DOHH2 (cell line): ENCODE results near the gene ACTN1.
"Not testable (repeated sequence)": the region's sequence is repeated elsewhere in the genome, so short reads cannot be mapped to it uniquely, and the experiment has no call there.

Experiments used
- H3F3A ChIP-seq: fragments of 200-600 bp; sonication (generic), shearing (Covaris generic); 2 replicates; pipeline ENCODE4 v1.6.0; 2016; ENCODE audit warnings: antibody characterized with exemption, mild to moderate bottlenecking; ENCODE audit not compliant: control insufficient read depth, insufficient read depth
- H3K27ac ChIP-seq: fragments of 200-600 bp; sonication (generic); 2 replicates; pipeline ENCODE4 v1.5.1; 2014; ENCODE audit warnings: low read depth, mild to moderate bottlenecking, low read length, moderate library complexity
- H3K27me3 ChIP-seq: fragments of 200-600 bp; sonication (generic); 2 replicates; pipeline ENCODE4 v1.6.1; 2014; ENCODE audit warnings: mild to moderate bottlenecking, low read length, mixed read lengths; ENCODE audit not compliant: control insufficient read depth
- H3K36me3 ChIP-seq: fragments of 200-600 bp; sonication (generic); 2 replicates; pipeline ENCODE4 v1.6.1; 2014; ENCODE audit warnings: mild to moderate bottlenecking, low read length, moderate library complexity, mixed read lengths; ENCODE audit not compliant: control insufficient read depth
- H3K4me1 ChIP-seq: fragments of 200-600 bp; sonication (generic); 2 replicates; pipeline ENCODE4 v1.6.1; 2014; ENCODE audit warnings: mild to moderate bottlenecking, low read length, mixed read lengths; ENCODE audit not compliant: control insufficient read depth
- H3K4me2 ChIP-seq: fragments of 200-600 bp; sonication (generic); 2 replicates; pipeline ENCODE4 v1.6.0; 2014; ENCODE audit warnings: mild to moderate bottlenecking, low read length, moderate library complexity
- H3K4me3 ChIP-seq: fragments of 200-600 bp; sonication (generic); 2 replicates; pipeline ENCODE4 v1.5.1; 2014; ENCODE audit warnings: mild to moderate bottlenecking, low read length, mixed read lengths
- H3K79me2 ChIP-seq: fragments of 200-600 bp; sonication (generic); 2 replicates; pipeline ENCODE4 v1.6.1; 2014; ENCODE audit warnings: mild to moderate bottlenecking, low read length, mixed read lengths; ENCODE audit not compliant: control insufficient read depth
- H3K9me2 ChIP-seq: fragments of 200-600 bp; sonication (generic); replicated peaks from 2 replicates; pipeline ENCODE4 v1.6.1; 2014; ENCODE audit warnings: mild to moderate bottlenecking, low read length, mixed read lengths; ENCODE audit not compliant: control insufficient read depth
- H3K9me3 ChIP-seq: fragments of 200-600 bp; sonication (generic); 2 replicates; pipeline ENCODE4 v1.6.1; 2014; ENCODE audit warnings: antibody characterized with exemption, low read length, mixed read lengths; ENCODE audit not compliant: control insufficient read depth, insufficient read depth
- H4K20me1 ChIP-seq: fragments of 200-600 bp; sonication (generic); 2 replicates; pipeline ENCODE4 v1.6.0; 2014; ENCODE audit warnings: low read depth, mild to moderate bottlenecking, antibody characterized with exemption, low read length, moderate library complexity; ENCODE audit not compliant: control insufficient read depth, insufficient read depth
- CTCF ChIP-seq: fragments of 200-600 bp; sonication (generic); IDR thresholded peaks from one replicate; pipeline ENCODE4 v1.5.1; 2014; ENCODE audit warnings: antibody characterized with exemption, mild to moderate bottlenecking, low read depth, low read length; ENCODE audit not compliant: poor library complexity, severe bottlenecking
- EZH2phosphoT487 ChIP-seq: fragments of 200-600 bp; sonication (generic); IDR thresholded peaks from 2 replicates; pipeline ENCODE4 v1.6.1; 2017; ENCODE audit warnings: borderline replicate concordance, mild to moderate bottlenecking, antibody characterized with exemption, low read length, moderate library complexity, mixed read lengths

The ACTN1 gene

DNA sequence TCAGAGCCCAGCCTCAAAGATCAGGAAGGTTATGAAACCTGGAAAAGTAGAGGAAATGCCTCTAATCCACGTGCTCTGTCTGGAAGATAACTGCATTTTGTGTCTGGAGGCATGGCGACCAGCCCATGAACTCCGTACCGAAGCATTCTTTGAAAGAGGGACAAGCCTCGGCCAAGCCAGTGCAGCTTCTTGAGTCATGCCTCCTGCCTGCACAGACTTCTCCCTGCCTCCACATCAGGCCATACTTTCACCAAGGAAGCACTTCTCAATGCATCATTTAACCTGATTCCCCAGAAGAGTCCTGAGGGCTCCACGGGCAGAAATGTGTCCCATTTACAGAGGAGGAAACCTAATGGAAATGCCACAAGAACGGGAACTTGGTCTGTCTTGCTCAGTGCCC, 3.4 kb downstream of the ACTN1 start:
- no peak overlapping the region for H3K27ac ChIP-seq

GRCh38 chr14:68974759-68975347, 4.2 kb downstream of the ACTN1 start:
- Histone ChIP-seq H3K79me2 (no peaks in the 10 kb centered on the region), H3K4me1 (peaks cover 12% of the 10 kb centered on the region), H3K4me3 (no peak overlapping the region), H4K20me1 (no peaks in the 10 kb centered on the region), H3K9me3 (no peaks in the 10 kb centered on the region), H3K36me3 (no peaks in the 10 kb centered on the region), H3K27ac (no peak overlapping the region), H3K9me2 (no peaks in the 10 kb centered on the region; the same call in 1 of the 2 replicates), H3K27me3 (peaks cover 42% of the 10 kb centered on the region), H3F3A (no peaks in the 10 kb centered on the region), H3K4me2 (no peak overlapping the region)
- no peak for TF ChIP-seq EZH2phosphoT487
- TF ChIP-seq CTCF: no peak

More for the DNA sequence above, 3.4 kb downstream of the ACTN1 start:
- no peaks in the 10 kb centered on the region for H4K20me1 ChIP-seq
- no peak overlapping the region for H3K4me3 ChIP-seq
- no peaks in the 10 kb centered on the region; the same call in 1 of the 2 replicates for H3K9me2 ChIP-seq
- H3K4me1 ChIP-seq: peaks cover 12% of the 10 kb centered on the region
- H3K36me3 ChIP-seq: no peaks in the 10 kb centered on the region
- H3F3A ChIP-seq: no peaks in the 10 kb centered on the region
- H3K79me2 ChIP-seq: no peaks in the 10 kb centered on the region
- no peak for TF ChIP-seq EZH2phosphoT487
- no peak for TF ChIP-seq CTCF
- H3K4me2 ChIP-seq: no peak overlapping the region
- H3K27me3 ChIP-seq: peaks cover 50% of the 10 kb centered on the region
- H3K9me3 ChIP-seq: no peaks in the 10 kb centered on the region

DNA sequence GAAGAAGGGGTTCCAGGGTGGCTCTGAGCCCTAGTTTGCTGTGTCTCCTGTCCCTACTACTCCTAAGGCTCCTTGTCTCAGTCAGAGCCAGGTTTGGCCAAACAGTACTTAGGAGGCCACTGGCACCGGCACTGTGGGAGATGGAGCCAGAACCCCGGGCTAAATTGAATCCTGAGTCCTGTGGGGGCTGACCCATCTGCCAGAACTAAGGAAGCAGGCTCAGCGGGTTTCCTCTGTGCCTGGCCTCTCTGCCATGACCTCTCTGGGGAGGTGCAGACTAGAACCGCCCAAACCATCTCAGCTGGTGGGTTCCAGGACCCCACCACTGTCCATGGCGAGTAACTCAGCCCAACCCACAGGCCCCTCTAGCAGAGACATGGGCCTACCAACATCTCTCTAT, 5.5 kb downstream of the ACTN1 start:
- Histone ChIP-seq H4K20me1 (no peaks in the 10 kb centered on the region), H3K27me3 (peaks cover 33% of the 10 kb centered on the region)

GRCh38 chr14:68973219-68973565, 5.9 kb downstream of the ACTN1 start:
- not testable (repeated sequence) for H3K9me3 ChIP-seq, H3F3A ChIP-seq, H4K20me1 ChIP-seq, H3K4me1 ChIP-seq, H3K4me3 ChIP-seq, H3K4me2 ChIP-seq, H3K9me2 ChIP-seq, H3K36me3 ChIP-seq, H3K27ac ChIP-seq, H3K79me2 ChIP-seq
- H3K27me3 ChIP-seq: peaks cover 29% of the 10 kb centered on the region

More for the DNA sequence above, 5.5 kb downstream of the ACTN1 start:
- no peaks in the 10 kb centered on the region for H3K36me3 ChIP-seq
- no peak overlapping the region for H3K27ac ChIP-seq
- H3F3A ChIP-seq: no peaks in the 10 kb centered on the region
- no peaks in the 10 kb centered on the region for H3K79me2 ChIP-seq
- H3K9me3 ChIP-seq: no peaks in the 10 kb centered on the region
- no peak for TF ChIP-seq CTCF
- no peak for TF ChIP-seq EZH2phosphoT487
- H3K4me2 ChIP-seq: no peak overlapping the region
- peaks cover 7% of the 10 kb centered on the region for H3K4me1 ChIP-seq
- no peak overlapping the region for H3K4me3 ChIP-seq
- H3K9me2 ChIP-seq: no peaks in the 10 kb centered on the region; the same call in 1 of the 2 replicates
